AG09309 (cell line): ENCODE results near the gene SIRT2.

ENCODE experiments used
- DNase-seq: peaks from one replicate; pipeline ENCODE4 v3.0.0-alpha.2; 2010; ENCODE audit warnings: low read depth
- H3K4me3 ChIP-seq: 2 replicates; pipeline ENCODE4 v1.5.1; 2011; ENCODE audit warnings: mild to moderate bottlenecking, low read depth, low read length, moderate library complexity; ENCODE audit not compliant: control insufficient read depth
- CTCF ChIP-seq: IDR thresholded peaks from 2 replicates; pipeline ENCODE4 v1.5.1; 2011; ENCODE audit warnings: mild to moderate bottlenecking, low read depth, low read length, inconsistent platforms; ENCODE audit not compliant: insufficient read depth, control insufficient read depth; ENCODE audit errors: missing control alignments

The SIRT2 gene

GRCh38 chr19:38904581-38905539 is 5.4 kb upstream of the SIRT2 start:
- H3K4me3 ChIP-seq: no peak overlapping the region
- no peak for DNase-seq
- TF ChIP-seq CTCF: no peak

GRCh38 chr19:38901683-38902082 is 2.3 kb upstream of the SIRT2 start:
- no peak for DNase-seq
- H3K4me3 ChIP-seq: no peak overlapping the region
- TF ChIP-seq CTCF: no peak

- DNase-seq: no peak
- no peak for TF ChIP-seq CTCF
- no peak overlapping the region for H3K4me3 ChIP-seq
These were observed 1.3 kb upstream of the SIRT2 start for GRCh38 chr19:38900743-38901190.

- no peak for DNase-seq
- TF ChIP-seq CTCF: no peak
- peak overlapping the region; percentile 76 for H3K4me3 ChIP-seq
These were observed 798 bp upstream of the SIRT2 start for GRCh38 chr19:38900202-38900629.

GRCh38 chr19:38898788-38899446 is 501 bp downstream of the SIRT2 start:
- peak overlapping the region; percentile 64 for H3K4me3 ChIP-seq
- no peak for DNase-seq
- TF ChIP-seq CTCF: no peak

DNA sequence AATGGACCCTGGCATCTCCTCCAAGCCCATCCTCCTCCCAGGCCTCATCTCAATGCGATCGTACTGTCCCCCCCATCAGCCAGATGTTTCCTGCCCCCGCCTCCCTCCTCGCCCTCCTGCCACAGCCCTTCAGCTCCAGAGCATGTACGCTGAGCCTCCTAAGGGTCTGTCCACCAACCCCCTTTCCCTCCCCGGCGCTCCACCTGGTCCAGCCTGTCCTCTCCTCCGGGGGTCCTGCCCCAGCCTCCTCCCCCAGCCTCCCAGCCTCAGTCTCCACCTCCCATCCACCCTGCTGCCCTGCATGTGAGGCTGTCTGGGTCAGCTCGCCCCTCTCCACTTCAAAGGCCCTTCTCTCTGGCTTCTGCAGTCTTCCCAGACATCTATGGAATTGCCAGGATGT is 4.5 kb downstream of the SIRT2 start:
- no peak for DNase-seq
- no peak overlapping the region for H3K4me3 ChIP-seq
- TF ChIP-seq CTCF: no peak
